ENCODE measurements around the gene TESPA1. TPM values are rescaled to one million over a fixed set of nuclear protein-coding genes. Genes with fewer than 3 reads are reported as not detected.

Gene TESPA1, protein sequence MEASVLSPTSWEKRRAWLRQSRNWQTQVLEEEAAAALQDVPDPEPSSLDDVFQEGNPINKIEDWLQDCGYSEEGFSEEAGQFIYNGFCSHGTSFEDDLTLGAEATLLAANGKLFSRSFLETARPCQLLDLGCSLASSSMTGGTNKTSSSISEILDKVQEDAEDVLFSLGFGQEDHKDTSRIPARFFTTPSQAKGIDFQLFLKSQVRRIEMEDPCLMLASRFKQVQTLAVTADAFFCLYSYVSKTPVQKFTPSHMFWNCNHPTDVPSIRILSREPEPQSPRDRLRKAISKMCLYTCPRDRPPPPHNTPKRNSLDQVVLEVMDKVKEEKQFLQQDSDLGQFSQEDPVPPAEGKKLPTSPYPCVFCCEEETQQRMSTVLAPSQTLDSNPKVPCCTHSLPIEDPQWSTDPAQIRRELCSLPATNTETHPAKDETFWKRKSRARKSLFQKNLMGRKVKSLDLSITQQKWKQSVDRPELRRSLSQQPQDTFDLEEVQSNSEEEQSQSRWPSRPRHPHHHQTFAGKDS
- total RNA-seq: not detected in 2 replicates

DNA sequence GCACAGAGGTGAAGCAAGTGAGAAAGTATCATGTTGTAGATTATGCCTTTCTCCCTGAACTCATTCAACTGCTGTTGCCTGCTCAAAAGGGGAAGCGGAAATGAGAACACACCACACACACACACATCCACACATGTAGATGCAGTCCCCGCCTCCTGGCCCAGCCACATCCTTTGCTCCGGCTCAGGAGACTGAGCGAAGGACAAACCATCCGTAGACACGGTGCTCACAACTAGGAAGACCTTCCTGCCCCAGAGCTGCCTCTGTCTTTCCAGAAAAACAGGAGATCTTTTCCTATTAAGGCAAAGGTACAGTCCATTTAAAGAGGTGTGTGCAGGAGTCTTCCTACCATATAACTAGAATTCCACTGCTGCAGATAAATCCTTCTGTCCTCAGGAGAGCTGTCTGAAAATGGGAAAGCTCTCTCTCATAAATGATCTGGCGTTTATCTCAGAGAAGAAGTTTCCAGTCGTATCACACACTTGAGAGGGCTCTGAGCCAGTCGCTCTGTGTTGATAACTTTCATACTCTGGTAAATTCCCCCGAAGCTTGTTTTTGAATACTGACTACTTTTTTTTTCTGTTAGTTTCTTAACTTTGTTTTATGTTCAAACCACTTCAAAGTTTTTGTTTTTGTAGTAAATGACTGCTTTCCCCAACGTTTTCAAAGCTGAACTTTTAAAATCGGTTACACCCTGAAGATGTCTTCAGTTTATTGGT, at the start of gene TESPA1:
TSS of gene TESPA1 (minus strand) at position 105 of the 719 bp plus-strand sequence. CDS start 10,200 bp downstream, outside the sequence.

DNA sequence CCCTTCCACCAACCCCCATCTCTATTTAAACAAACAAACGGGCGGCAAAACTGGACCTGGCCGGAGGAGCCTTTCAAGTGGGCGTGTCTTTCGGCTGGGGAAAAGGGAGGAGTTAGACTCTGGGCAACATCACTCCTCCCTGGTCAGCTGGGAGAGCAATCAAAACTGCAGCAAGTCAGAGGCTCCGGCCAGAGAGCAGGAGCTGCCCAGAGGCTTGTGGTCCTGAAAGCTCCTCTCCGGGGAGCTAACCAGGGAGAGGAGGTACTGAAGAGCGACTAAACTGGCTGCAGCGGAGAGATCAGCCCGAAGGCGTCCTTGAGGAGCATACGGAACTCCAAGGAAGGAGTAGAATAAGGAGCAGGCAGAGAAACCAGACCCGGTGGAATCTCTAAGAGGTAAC, 35.2 kb upstream of the TESPA1 start, which contains the start of gene NEUROD4:
TSS of gene NEUROD4 (plus strand) at position 191 of the 400 bp plus-strand sequence. CDS start 6,466 bp downstream, outside the sequence.

Other genes starting within 250 kb of the TESPA1 start
- gene MUCL1, start 130.2 kb downstream of the TESPA1 start, total RNA-seq: not detected in 2 replicates
- not detected in 2 replicates for gene NEUROD4, start 35.2 kb upstream of the TESPA1 start, total RNA-seq
- gene OR9K2, start 141.6 kb upstream of the TESPA1 start, total RNA-seq: not detected in 2 replicates
- not detected in 2 replicates for gene OR10A7, start 236.3 kb upstream of the TESPA1 start, total RNA-seq

Measured in placental pericyte (primary cell).